Keratinocyte (primary cell): ENCODE measurements around the gene NUP160. TPM values are rescaled to one million over a fixed set of nuclear protein-coding genes. Genes with fewer than 3 reads are reported as not detected.
"Not testable (repeated sequence)": the region's sequence is repeated elsewhere in the genome, so short reads cannot be mapped to it uniquely, and the experiment has no call there.

Experiments
- DNase-seq: peaks from one replicate; pipeline ENCODE4 v3.0.0-alpha.2; 2011; ENCODE audit warnings: low read depth, missing footprints, low spot score
- FAIRE-seq: peaks from 2 replicates; lab custom pipeline; 2011; peaks lifted over from hg19 to GRCh38; lab: Jason Lieb, UNC
- H2AFZ ChIP-seq: 2 replicates; pipeline ENCODE4 v1.6.0; 2012; ENCODE audit warnings: low read length, control low read depth, inconsistent platforms; ENCODE audit not compliant: control insufficient read depth
- H3K27ac ChIP-seq: 2 replicates; pipeline ENCODE4 v1.5.1; 2011; ENCODE audit warnings: low read length; ENCODE audit not compliant: control insufficient read depth, insufficient read depth
- H3K27me3 ChIP-seq: 3 replicates; pipeline ENCODE4 v1.6.0; 2011; ENCODE audit warnings: low read length; ENCODE audit not compliant: control insufficient read depth, insufficient read depth; ENCODE audit errors: extremely low read depth
- H3K36me3 ChIP-seq, 2 experiments: 2 replicates in 1 of 2; 3 replicates in 1 of 2; pipeline ENCODE4 v1.5.1; 2011; ENCODE audit warnings: low read length in 2 of 2, mild to moderate bottlenecking in 1 of 2; ENCODE audit not compliant: control insufficient read depth in 2 of 2, insufficient read depth in 2 of 2; ENCODE audit errors: extremely low read depth in 1 of 2
- H3K4me1 ChIP-seq: 3 replicates; pipeline ENCODE4 v1.5.1; 2011; ENCODE audit warnings: low read length; ENCODE audit not compliant: control insufficient read depth, insufficient read depth; ENCODE audit errors: extremely low read depth
- H3K4me2 ChIP-seq: 3 replicates; pipeline ENCODE4 v1.6.0; 2011; ENCODE audit warnings: low read depth, low read length; ENCODE audit not compliant: control insufficient read depth, insufficient read depth; ENCODE audit errors: extremely low read depth
- H3K4me3 ChIP-seq, 3 experiments: fragments of 200-600 bp in 1 of 3; sonication (generic) in 1 of 3; 2 replicates in 2 of 3; 3 replicates in 1 of 3; pipeline ENCODE4 v1.5.1; 2011 to 2016; ENCODE audit warnings: low read length in 3 of 3, mild to moderate bottlenecking in 3 of 3, control low read depth in 2 of 3, inconsistent platforms in 1 of 3, low read depth in 1 of 3, mixed read lengths in 1 of 3, mixed run types in 1 of 3, moderate library complexity in 1 of 3; ENCODE audit not compliant: control insufficient read depth in 2 of 3, insufficient read depth in 2 of 3; ENCODE audit errors: extremely low read depth in 1 of 3
- H3K79me2 ChIP-seq: 2 replicates; pipeline ENCODE4 v1.6.0; 2012; ENCODE audit warnings: low read length; ENCODE audit not compliant: control insufficient read depth, insufficient read depth
- H3K9ac ChIP-seq: 3 replicates; pipeline ENCODE4 v1.6.0; 2011; ENCODE audit warnings: low read length; ENCODE audit not compliant: control insufficient read depth, insufficient read depth; ENCODE audit errors: extremely low read depth
- H3K9me1 ChIP-seq: 3 replicates; pipeline ENCODE4 v1.6.0; 2011; ENCODE audit warnings: low read length; ENCODE audit not compliant: control insufficient read depth, insufficient read depth; ENCODE audit errors: extremely low read depth
- H3K9me3 ChIP-seq: 2 replicates; pipeline ENCODE4 v1.5.1; 2012; ENCODE audit warnings: low read depth, low read length; ENCODE audit not compliant: control insufficient read depth
- H4K20me1 ChIP-seq: 3 replicates; pipeline ENCODE4 v1.6.0; 2011; ENCODE audit warnings: low read length; ENCODE audit not compliant: control insufficient read depth, insufficient read depth; ENCODE audit errors: extremely low read depth
- CTCF ChIP-seq, 3 experiments: IDR thresholded peaks in 1 of 3; conservative IDR thresholded peaks in 1 of 3; optimal IDR thresholded peaks in 1 of 3; 2 replicates in 2 of 3; 3 replicates in 1 of 3; pipeline versions ENCODE3 to v1.5.1; 2011; ENCODE audit warnings: low read length in 3 of 3, mild to moderate bottlenecking in 3 of 3, moderate library complexity in 2 of 3, control low read depth in 1 of 3, inconsistent platforms in 1 of 3; ENCODE audit not compliant: insufficient read depth in 2 of 3; ENCODE audit errors: extremely low read depth in 1 of 3
- EZH2 ChIP-seq: IDR thresholded peaks from one replicate; pipeline ENCODE4 v1.6.1; 2012; ENCODE audit warnings: inconsistent platforms, mild to moderate bottlenecking, low read length, moderate library complexity
- dilution Hi-C: fragments of 300-500 bp; cut with MboI; formaldehyde crosslinking; loops from one replicate; pipeline ENCODE4 v1.7.0; 2020; ENCODE audit warnings: low sequenced_read_pairs; ENCODE audit not compliant: extremely low pct_ligation_motif_present
- polyA plus RNA-seq, 5 experiments: library from polyadenylated mRNA; depleted of rRNA in 3 of 5; stranded (reverse) in 3 of 5; stranded (forward) in 1 of 5; unstranded in 1 of 5; fragments of >200 nt; gene quantifications; 1 replicate in 1 of 5; 2 replicates in 3 of 5; 3 replicates in 1 of 5; pipeline versions ENCODE4 v1.2.1 to v1.2.3, GENCODE V29; 2011 to 2012; ENCODE audit warnings: missing spikeins in 2 of 5, low read depth in 1 of 5, low replicate concordance in 1 of 5

NUP160 gene
- polyA plus RNA-seq, 1 donor (not counting 4 experiments of a cell fraction or from before 2014, with no cell fraction given) = 26.6 TPM

GRCh38 chr11:47775240-47775869 is 72.8 kb downstream of the NUP160 start:
- H3K36me3 ChIP-seq = peaks cover 19% of the 10 kb centered on the region in 2 experiments
- no peak overlapping the region for H2AFZ ChIP-seq
- no peak for FAIRE-seq
- no peaks in the 10 kb centered on the region for H4K20me1 ChIP-seq
- dilution Hi-C loops = no loop called here
- no peak overlapping the region for H3K9ac ChIP-seq
- no peaks in the 10 kb centered on the region for H3K9me3 ChIP-seq
- no peaks in the 10 kb centered on the region for H3K9me1 ChIP-seq
- no peaks in the 10 kb centered on the region for H3K27me3 ChIP-seq
- H3K4me2 ChIP-seq = no peak overlapping the region
- H3K79me2 ChIP-seq = no peaks in the 10 kb centered on the region
- no peak for DNase-seq
- no peak overlapping the region for H3K4me3 ChIP-seq
- H3K27ac ChIP-seq = no peak overlapping the region
- TF ChIP-seq CTCF (optimal IDR thresholded peaks at IDR 0.05 in 1 of 3, IDR thresholded peaks at IDR 0.05 in 1 of 3, conservative IDR thresholded peaks at IDR 0.05 in 1 of 3; ENCODE audit: extremely low read depth in 1 of 3, insufficient read depth in 2 of 3, low read length in 3 of 3) = no peak
- TF ChIP-seq EZH2 = no peak
- no peaks in the 10 kb centered on the region for H3K4me1 ChIP-seq

GRCh38 chr11:47773882-47774281 is 74.3 kb downstream of the NUP160 start:
- Histone ChIP-seq H3K4me2 (no peak overlapping the region), H3K36me3 (peaks cover 14 to 18% of the 10 kb centered on the region in 2 experiments), H4K20me1 (no peaks in the 10 kb centered on the region), H3K4me1 (no peaks in the 10 kb centered on the region), H3K9me3 (no peaks in the 10 kb centered on the region), H3K27me3 (no peaks in the 10 kb centered on the region), H2AFZ (no peak overlapping the region), H3K9me1 (no peaks in the 10 kb centered on the region), H3K27ac (no peak overlapping the region), H3K79me2 (no peaks in the 10 kb centered on the region), H3K9ac (no peak overlapping the region), H3K4me3 (no peak overlapping the region)
- no peak for FAIRE-seq
- dilution Hi-C loops = no loop called here
- TF ChIP-seq EZH2 = no peak
- TF ChIP-seq CTCF (optimal IDR thresholded peaks at IDR 0.05 in 1 of 3, IDR thresholded peaks at IDR 0.05 in 1 of 3, conservative IDR thresholded peaks at IDR 0.05 in 1 of 3; ENCODE audit: extremely low read depth in 1 of 3, insufficient read depth in 2 of 3, low read length in 3 of 3) = no peak
- DNase-seq = no peak

GRCh38 chr11:47769556-47769955 is 78.6 kb downstream of the NUP160 start:
- H3K9me3 ChIP-seq, H3K36me3 ChIP-seq, H4K20me1 ChIP-seq, DNase-seq, H2AFZ ChIP-seq, dilution Hi-C loops, H3K4me2 ChIP-seq, H3K27ac ChIP-seq, FAIRE-seq, H3K9me1 ChIP-seq, H3K27me3 ChIP-seq, H3K9ac ChIP-seq, H3K4me3 ChIP-seq: not testable (repeated sequence)
- Histone ChIP-seq H3K79me2 (peaks cover 25% of the 10 kb centered on the region), H3K4me1 (peaks cover 20% of the 10 kb centered on the region)
